Left forelimb (tissue), 1 donor: ENCODE measurements around the gene STK17A.

Source experiments
- DNase-seq: peaks from one replicate; pipeline ENCODE4 v3.0.0-alpha.2; 2018; ENCODE audit warnings: low spot score

The STK17A gene

GRCh38 chr7:43634384-43634783, 51.5 kb downstream of the STK17A start:
- DNase-seq: no peak

- no peak for DNase-seq
Observed at GRCh38 chr7:43636093-43636492, 53.2 kb downstream of the STK17A start.

- DNase-seq: no peak
Observed at GRCh38 chr7:43637114-43637806, 54.4 kb downstream of the STK17A start.

- no peak for DNase-seq
Observed at GRCh38 chr7:43639858-43640491, 57.1 kb downstream of the STK17A start.

GRCh38 chr7:43640679-43641078, 57.8 kb downstream of the STK17A start:
- DNase-seq: no peak

- DNase-seq: no peak
Observed at GRCh38 chr7:43642897-43643630, 60.2 kb downstream of the STK17A start.

- DNase-seq: no peak
Observed at GRCh38 chr7:43643846-43644245, 60.9 kb downstream of the STK17A start.

GRCh38 chr7:43645699-43646226, 62.9 kb downstream of the STK17A start:
- DNase-seq: no peak

- DNase-seq: no peak
Observed at GRCh38 chr7:43646603-43647338, 63.9 kb downstream of the STK17A start.

- no peak for DNase-seq
Observed at GRCh38 chr7:43647339-43647672, 64.4 kb downstream of the STK17A start.

GRCh38 chr7:43647673-43648472, 65.0 kb downstream of the STK17A start:
- DNase-seq: no peak

GRCh38 chr7:43648473-43649406, 65.8 kb downstream of the STK17A start:
- DNase-seq: no peak

GRCh38 chr7:43649755-43650274, 66.9 kb downstream of the STK17A start:
- no peak for DNase-seq

GRCh38 chr7:43650457-43651052, 67.6 kb downstream of the STK17A start:
- no peak for DNase-seq

GRCh38 chr7:43652364-43652763, 69.5 kb downstream of the STK17A start:
- no peak for DNase-seq

GRCh38 chr7:43653466-43653865, 70.6 kb downstream of the STK17A start:
- no peak for DNase-seq

GRCh38 chr7:43653891-43654504, 71.1 kb downstream of the STK17A start:
- no peak for DNase-seq

- no peak for DNase-seq
Observed at GRCh38 chr7:43655584-43655983, 72.7 kb downstream of the STK17A start.

- DNase-seq: no peak
Observed at GRCh38 chr7:43656997-43657396, 74.1 kb downstream of the STK17A start.
